Heart left ventricle (tissue), 16 donors: ENCODE measurements around the gene INTS2. TPM values are rescaled to one million over a fixed set of nuclear protein-coding genes. Genes with fewer than 3 reads are reported as not detected.

ENCODE experiments used
- ATAC-seq, 4 donors: fragments of 200-7000 bp; cut with Tn5 transposase; one replicate each; pipeline ENCODE4 v1.9.1; 2020 to 2022; ENCODE audit warnings: moderate library complexity in 4 of 4, mild to moderate bottlenecking in 3 of 4, moderate number of reproducible peaks in 1 of 4
- DNase-seq, 5 donors: peaks; one replicate each; pipeline ENCODE4 v3.0.0-alpha.2; 2020
- H3K27ac ChIP-seq, 12 donors: fragments of 200-600 bp; sonication (generic) in 4 of 12; one replicate each; pipeline versions ENCODE4 v1.5.0 to v1.8.0; 2016 to 2022; ENCODE audit warnings: mild to moderate bottlenecking in 2 of 12
- H3K27me3 ChIP-seq, 9 donors: fragments of 200-600 bp; sonication (generic) in 2 of 9; one replicate each; pipeline versions ENCODE4 v1.5.1 to v1.8.0; 2016 to 2022; ENCODE audit warnings: mild to moderate bottlenecking in 3 of 9
- H3K36me3 ChIP-seq, 9 donors: fragments of 200-600 bp; sonication (generic) in 2 of 9; one replicate each; pipeline versions ENCODE4 v1.5.0 to v1.8.0; 2018 to 2022; ENCODE audit warnings: mild to moderate bottlenecking in 2 of 9
- H3K4me1 ChIP-seq, 12 donors: fragments of 200-600 bp; sonication (generic) in 4 of 12; one replicate each; pipeline versions ENCODE4 v1.5.0 to v1.8.0; 2016 to 2022; ENCODE audit warnings: mild to moderate bottlenecking in 3 of 12
- H3K4me3 ChIP-seq, 12 donors: fragments of 200-600 bp; sonication (generic) in 4 of 12; one replicate each; pipeline versions ENCODE4 v1.5.0 to v1.8.0; 2017 to 2022; ENCODE audit warnings: mild to moderate bottlenecking in 9 of 12, moderate library complexity in 4 of 12
- H3K9me3 ChIP-seq, 12 donors: fragments of 200-600 bp; sonication (generic) in 4 of 12; one replicate each; pipeline versions ENCODE4 v1.5.0 to v1.8.0; 2016 to 2022; ENCODE audit warnings: mild to moderate bottlenecking in 1 of 12
- POLR2A ChIP-seq, 2 donors: fragments of 450-650 bp; IDR thresholded peaks; one replicate each; pipeline ENCODE4 v1.6.1; 2017; ENCODE audit warnings: antibody characterized with exemption in 2 of 2, mild to moderate bottlenecking in 2 of 2, moderate library complexity in 2 of 2
- WGBS, 4 donors: extraction: QIAGEN DNeasy Blood & Tissue Kit in 2 of 4; methylation state at CpG; one replicate each; pipeline versions ENCODE4 v1.1.5 to v1.1.7; 2013 to 2018; 5-methylcytosine and 5-hydroxymethylcytosine counted together
- intact Hi-C, 10 donors: fragments of 100-400 bp; cut with DNase I; formaldehyde crosslinking; loops; one replicate each; pipeline versions ENCODE4 v1.11.1 to v1.14.2; 2022
- polyA plus RNA-seq, 2 donors: library from polyadenylated mRNA; stranded (reverse); fragments of 200-250 nt; gene quantifications; one replicate each; pipeline ENCODE4 v1.2.3, GENCODE V29; 2013
- total RNA-seq, 9 donors: library from RNA; depleted of rRNA in 2 of 9; stranded (reverse); fragments of >200 nt in 2 of 9; fragmentation: NEBNext Ultra II Directional in 3 of 9; extraction: Animal tissue kit (Norgen Biotek cat#: 25700) in 3 of 9; gene quantifications; one replicate each; pipeline versions ENCODE4 v1.1.0 to v1.2.4, GENCODE V29; 2016 to 2023
- TF ChIP-seq, protein P1 (sequence below), 12 donors: fragments of 200-600 bp; sonication (generic) in 4 of 12; IDR thresholded peaks; one replicate each; pipeline versions ENCODE4 v1.5.0 to v1.8.0; 2018 to 2022; ENCODE audit warnings: antibody characterized with exemption in 12 of 12, mild to moderate bottlenecking in 5 of 12
- donor health status: ischemic (EF 13 %, LVEDD 7.1; RV severe dilation, severe dysfunction).
- donor health status: healthy with polysubstance abuse.
- donor health status: DM: no; HTN: yes; CAD: no.
- donor health status: DM: no; HTN: no; CAD: no.
- donor health status: ischemic (EF 25% LVEDD 6.9; RV normal size, moderate dysfunction).
- donor health status: ischemic (EF 25% LVEDD 5.7; RV mildly dilated, moderate dysfunction).
- donor health status: healthy.
- donor health status: DM: yes; HTN: yes; CAD: no.
- donor health status: ischemic (EF 35%, LVEDD 5.7; RV mildly dilated, moderate dysfunction).
- donor health status: nonischemic (EF 11% LVEDD 7.7; RV severe dilation, severe dysfunction).
- donor health status: DM: yes; HTN: yes; CAD: no.
- donor health status: PGD.
- donor health status: ischemic (EF 29% LVEDD 5.4; RV normal size, mild dysfunction).
- donor health status: nonischemic (EF 23%, LVEDD 6.1; RV moderate dilation, normal function).

Gene INTS2
- total and polyA plus RNA-seq, 11 donors = 3.0 to 16.6 (median 9.5) TPM

DNA sequence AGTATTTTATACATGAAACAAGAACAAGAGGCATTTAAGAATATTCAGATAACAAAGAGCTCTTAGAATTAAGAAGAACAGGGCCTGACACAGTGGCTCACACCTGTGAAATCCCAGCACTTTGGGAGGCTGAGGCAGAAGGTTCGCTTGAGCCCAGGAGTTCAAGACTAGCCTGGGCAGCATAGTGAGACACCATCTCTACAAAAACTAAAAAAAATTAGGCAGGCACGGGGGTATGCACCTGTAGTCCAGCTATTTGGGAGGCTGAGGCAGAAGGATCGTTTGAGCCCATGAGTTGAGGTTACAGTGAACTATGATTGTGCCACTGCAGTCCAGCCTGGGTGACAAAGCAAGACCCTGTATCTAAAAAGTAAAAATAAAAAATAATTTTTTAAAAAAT, 52.0 kb downstream of the INTS2 start:
- Histone ChIP-seq H3K4me1 (no peaks in the 10 kb centered on the region), H3K9me3 (no peaks in the 10 kb centered on the region), H3K4me3 (no peak overlapping the region), H3K27me3 (no peaks in the 10 kb centered on the region), H3K36me3 (peaks cover 0 to 100% (median 91%) of the 10 kb centered on the region in 9 donors), H3K27ac (no peak overlapping the region)
- no peak for DNase-seq
- 89 to 93% (median 92%) methylated on average over 3 of the region's 3 CpGs for WGBS, 4 donors
- intact Hi-C loops = no loop called here
- no peak for ATAC-seq
- TF ChIP-seq, protein P1, sequence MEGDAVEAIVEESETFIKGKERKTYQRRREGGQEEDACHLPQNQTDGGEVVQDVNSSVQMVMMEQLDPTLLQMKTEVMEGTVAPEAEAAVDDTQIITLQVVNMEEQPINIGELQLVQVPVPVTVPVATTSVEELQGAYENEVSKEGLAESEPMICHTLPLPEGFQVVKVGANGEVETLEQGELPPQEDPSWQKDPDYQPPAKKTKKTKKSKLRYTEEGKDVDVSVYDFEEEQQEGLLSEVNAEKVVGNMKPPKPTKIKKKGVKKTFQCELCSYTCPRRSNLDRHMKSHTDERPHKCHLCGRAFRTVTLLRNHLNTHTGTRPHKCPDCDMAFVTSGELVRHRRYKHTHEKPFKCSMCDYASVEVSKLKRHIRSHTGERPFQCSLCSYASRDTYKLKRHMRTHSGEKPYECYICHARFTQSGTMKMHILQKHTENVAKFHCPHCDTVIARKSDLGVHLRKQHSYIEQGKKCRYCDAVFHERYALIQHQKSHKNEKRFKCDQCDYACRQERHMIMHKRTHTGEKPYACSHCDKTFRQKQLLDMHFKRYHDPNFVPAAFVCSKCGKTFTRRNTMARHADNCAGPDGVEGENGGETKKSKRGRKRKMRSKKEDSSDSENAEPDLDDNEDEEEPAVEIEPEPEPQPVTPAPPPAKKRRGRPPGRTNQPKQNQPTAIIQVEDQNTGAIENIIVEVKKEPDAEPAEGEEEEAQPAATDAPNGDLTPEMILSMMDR (IDR thresholded peaks at IDR 0.05) = no peak
- TF ChIP-seq POLR2A (IDR thresholded peaks at IDR 0.05) = no peak

DNA sequence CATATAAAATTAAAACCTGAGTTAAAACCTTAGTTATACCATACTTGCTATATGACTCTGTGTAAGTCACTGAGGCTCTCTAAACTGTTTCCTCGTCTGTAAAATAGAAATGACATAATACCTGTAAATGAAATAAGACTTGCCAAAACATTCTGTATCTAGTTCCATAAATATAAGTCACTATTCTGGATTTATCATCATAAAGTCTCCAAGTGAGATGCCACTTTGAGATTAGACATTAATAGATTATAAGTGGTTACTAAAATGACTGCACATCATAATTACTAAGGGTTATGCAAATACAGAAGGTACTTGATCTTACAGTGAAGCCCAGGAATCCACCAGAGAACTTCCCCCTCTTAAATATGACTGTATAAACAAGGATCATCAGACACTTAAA, 52.5 kb downstream of the INTS2 start:
- 40 to 83% (median 75%) methylated on average over 1 of the region's 1 CpG for WGBS, 4 donors
- Histone ChIP-seq H3K27me3 (no peaks in the 10 kb centered on the region), H3K4me3 (no peak overlapping the region), H3K9me3 (no peaks in the 10 kb centered on the region), H3K4me1 (no peaks in the 10 kb centered on the region), H3K27ac (no peak overlapping the region), H3K36me3 (peaks cover 0 to 100% (median 93%) of the 10 kb centered on the region in 9 donors)
- DNase-seq (no peak), ATAC-seq (no peak)
- intact Hi-C loops = no loop called here
- TF ChIP-seq POLR2A (IDR thresholded peaks at IDR 0.05) = no peak
- TF ChIP-seq, protein P1 (IDR thresholded peaks at IDR 0.05) = no peak

DNA sequence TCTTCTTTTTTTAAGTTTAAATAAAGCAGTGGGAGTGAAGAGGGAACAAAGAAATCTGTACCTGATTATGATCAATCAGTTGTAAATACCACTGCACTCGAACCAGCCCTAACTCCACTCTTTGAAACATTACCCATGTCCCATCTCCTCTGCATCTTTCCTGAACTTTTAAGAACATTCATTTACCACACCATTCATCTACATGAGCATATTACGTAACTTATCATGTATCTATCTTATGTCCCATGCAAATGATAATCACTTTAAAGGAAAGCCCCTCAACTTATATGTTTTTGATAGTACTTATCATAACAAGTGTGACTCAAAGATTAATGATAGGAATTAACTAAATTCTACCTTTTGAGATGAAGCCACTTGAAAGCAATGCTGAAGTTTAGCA, 53.7 kb downstream of the INTS2 start:
- Histone ChIP-seq H3K4me3 (no peak overlapping the region), H3K27ac (no peak overlapping the region), H3K4me1 (no peaks in the 10 kb centered on the region), H3K36me3 (peaks cover 0 to 100% (median 93%) of the 10 kb centered on the region in 9 donors), H3K9me3 (no peaks in the 10 kb centered on the region), H3K27me3 (no peaks in the 10 kb centered on the region)
- DNase-seq = no peak
- intact Hi-C loops = no loop called here
- 90 to 99% (median 95%) methylated on average over 2 of the region's 2 CpGs for WGBS, 4 donors
- ATAC-seq = no peak
- no peak for TF ChIP-seq POLR2A (IDR thresholded peaks at IDR 0.05)
- TF ChIP-seq, protein P1 (IDR thresholded peaks at IDR 0.05) = no peak

DNA sequence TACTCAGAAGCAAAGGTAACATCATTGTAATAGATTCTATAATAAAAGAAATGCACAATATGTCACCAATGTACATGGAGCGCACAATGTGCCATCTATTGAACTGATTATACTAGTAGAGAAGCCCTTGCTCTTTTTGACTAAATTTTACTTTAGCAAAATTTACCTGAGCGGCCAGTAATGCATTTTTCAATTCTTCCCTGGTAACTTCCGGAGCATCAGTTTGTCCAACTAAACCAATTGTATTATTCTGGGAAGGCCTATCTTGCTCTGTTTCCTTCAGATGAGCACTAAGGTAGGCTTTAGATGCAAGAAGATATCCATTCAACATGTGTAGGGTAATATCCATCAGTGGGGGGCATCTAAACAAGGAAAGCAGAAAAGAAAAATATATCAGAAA, 55.7 kb downstream of the INTS2 start:
- intact Hi-C loops = no loop called here
- WGBS, 4 donors = 95 to 99% (median 98%) methylated on average over 3 of the region's 3 CpGs
- Histone ChIP-seq H3K4me1 (no peaks in the 10 kb centered on the region), H3K27me3 (no peaks in the 10 kb centered on the region), H3K36me3 (peaks cover 0 to 100% (median 96%) of the 10 kb centered on the region in 9 donors), H3K27ac (no peak overlapping the region), H3K4me3 (no peak overlapping the region), H3K9me3 (no peaks in the 10 kb centered on the region)
- ATAC-seq (no peak), DNase-seq (no peak)
- TF ChIP-seq POLR2A (IDR thresholded peaks at IDR 0.05) = no peak
- TF ChIP-seq, protein P1 (IDR thresholded peaks at IDR 0.05) = no peak
